Chondrocyte (in vitro differentiated cells): ENCODE results near the gene CDK5. TPM values are rescaled to one million over a fixed set of nuclear protein-coding genes. Genes with fewer than 3 reads are reported as not detected.
A peak's percentile ranks its signal among the peaks of the same experiment; 100 is the strongest.

Source experiments
- DNase-seq: peaks from one replicate; pipeline ENCODE4 v3.0.0; 2021; ENCODE audit warnings: mixed read lengths, low spot score
- H3K27ac Mint-ChIP-seq: one replicate; pipeline ENCODE4 v1.8.0; 2021; ENCODE audit warnings: mild to moderate bottlenecking, moderate library complexity, mixed read lengths; ENCODE audit not compliant: unreplicated experiment
- H3K27me3 Mint-ChIP-seq: 2 replicates; pipeline ENCODE4 v1.8.0; 2021; ENCODE audit warnings: low read depth, mixed read lengths
- H3K36me3 Mint-ChIP-seq: 2 replicates; pipeline ENCODE4 v1.8.0; 2021; ENCODE audit warnings: low read depth, mixed read lengths
- H3K4me1 Mint-ChIP-seq: 2 replicates; pipeline ENCODE4 v1.8.0; 2021; ENCODE audit warnings: low read depth, mild to moderate bottlenecking, mixed read lengths
- H3K4me3 Mint-ChIP-seq: one replicate; pipeline ENCODE4 v1.8.0; 2021; ENCODE audit warnings: mild to moderate bottlenecking, moderate library complexity, mixed read lengths; ENCODE audit not compliant: unreplicated experiment
- H3K9me3 Mint-ChIP-seq: 2 replicates; pipeline ENCODE4 v1.8.0; 2021; ENCODE audit warnings: low read depth, mixed read lengths
- CTCF ChIP-seq: fragments of 200-600 bp; sonication (generic); IDR thresholded peaks from 2 replicates; pipeline ENCODE4 v1.5.0; 2021; ENCODE audit warnings: antibody characterized with exemption, mild to moderate bottlenecking, moderate library complexity
- total RNA-seq: library from RNA; stranded (reverse); gene quantifications from 3 replicates; pipeline ENCODE4 v1.2.1, GENCODE V29; 2021

CDK5 gene
- total RNA-seq, 1 donor from 2014 or later: 24.0 TPM

GRCh38 chr7:151075978-151076426, 18.3 kb upstream of the CDK5 start:
- H3K4me1 Mint-ChIP-seq: peaks cover 28% of the 10 kb centered on the region
- H3K9me3 Mint-ChIP-seq: no peaks in the 10 kb centered on the region
- no peak overlapping the region for H3K4me3 Mint-ChIP-seq
- DNase-seq: no peak
- peaks cover 16% of the 10 kb centered on the region for H3K36me3 Mint-ChIP-seq
- TF ChIP-seq CTCF: no peak
- no peaks in the 10 kb centered on the region for H3K27me3 Mint-ChIP-seq
- H3K27ac Mint-ChIP-seq: peak overlapping the region; percentile 32

- TF ChIP-seq CTCF: no peak
- no peak for DNase-seq
- peaks cover 18% of the 10 kb centered on the region for H3K36me3 Mint-ChIP-seq
- H3K9me3 Mint-ChIP-seq: no peaks in the 10 kb centered on the region
- H3K4me1 Mint-ChIP-seq: peaks cover 28% of the 10 kb centered on the region
- H3K27me3 Mint-ChIP-seq: no peaks in the 10 kb centered on the region
- H3K27ac Mint-ChIP-seq: peak overlapping the region; percentile 45
- no peak overlapping the region for H3K4me3 Mint-ChIP-seq
These were observed 17.9 kb upstream of the CDK5 start for GRCh38 chr7:151075662-151075971.

GRCh38 chr7:151074817-151075661, 17.3 kb upstream of the CDK5 start:
- H3K36me3 Mint-ChIP-seq: peaks cover 19% of the 10 kb centered on the region
- H3K27me3 Mint-ChIP-seq: no peaks in the 10 kb centered on the region
- peaks cover 28% of the 10 kb centered on the region for H3K4me1 Mint-ChIP-seq
- no peak overlapping the region for H3K4me3 Mint-ChIP-seq
- peak overlapping the region; percentile 45 for H3K27ac Mint-ChIP-seq
- DNase-seq: no peak
- TF ChIP-seq CTCF: no peak
- H3K9me3 Mint-ChIP-seq: no peaks in the 10 kb centered on the region

GRCh38 chr7:151073990-151074389, 16.3 kb upstream of the CDK5 start:
- TF ChIP-seq CTCF: no peak
- Mint-ChIP-seq H3K4me3 (no peak overlapping the region), H3K4me1 (peaks cover 19% of the 10 kb centered on the region), H3K27me3 (no peaks in the 10 kb centered on the region), H3K36me3 (peaks cover 23% of the 10 kb centered on the region), H3K27ac (peak overlapping the region; percentile 36), H3K9me3 (no peaks in the 10 kb centered on the region)
- DNase-seq: no peak

GRCh38 chr7:151071032-151071866, 13.6 kb upstream of the CDK5 start:
- Mint-ChIP-seq H3K27ac (no peak overlapping the region), H3K27me3 (no peaks in the 10 kb centered on the region), H3K36me3 (peaks cover 28% of the 10 kb centered on the region), H3K9me3 (no peaks in the 10 kb centered on the region), H3K4me3 (no peak overlapping the region), H3K4me1 (peaks cover 11% of the 10 kb centered on the region)
- no peak for DNase-seq
- TF ChIP-seq CTCF: no peak
